LNCaP clone FGC (cell line): ENCODE measurements around the gene CCL17.

Experiments used
- DNase-seq: peaks from one replicate; pipeline ENCODE4 v3.0.0-alpha.2; 2011; ENCODE audit warnings: low read depth
- H3K4me3 ChIP-seq: 2 replicates; pipeline ENCODE4 v1.5.1; 2011; ENCODE audit warnings: mild to moderate bottlenecking, low read depth, low read length, control low read depth
- CTCF ChIP-seq: IDR thresholded peaks from 2 replicates; pipeline ENCODE4 v1.5.1; 2012; ENCODE audit warnings: mild to moderate bottlenecking; ENCODE audit not compliant: control insufficient read depth, insufficient read depth; ENCODE audit errors: extremely low read depth

The CCL17 gene

GRCh38 chr16:57446531-57447185, 42.1 kb downstream of the CCL17 start:
- no peak for TF ChIP-seq CTCF
- DNase-seq, result no peak
- peak overlapping the region; percentile 96 for H3K4me3 ChIP-seq

GRCh38 chr16:57447186-57447962, 42.8 kb downstream of the CCL17 start, which contains the start of the genes CIAPIN1 and COQ9:
Gene CIAPIN1 (minus strand): TSS chr16:57447385. CDS start chr16:57440928, 6,457 bp downstream.
Gene COQ9 (plus strand): TSS chr16:57447479. CDS start chr16:57447506, 27 bp downstream.
- TF ChIP-seq CTCF, result no peak
- peak; percentile 74 for DNase-seq
- H3K4me3 ChIP-seq, result peak within 1 kb of the TSS; percentile 96

GRCh38 chr16:57452021-57452420, 47.5 kb downstream of the CCL17 start:
- DNase-seq, result no peak
- no peak overlapping the region for H3K4me3 ChIP-seq
- TF ChIP-seq CTCF, result no peak

GRCh38 chr16:57462209-57462977, 57.8 kb downstream of the CCL17 start, which contains the start of gene POLR2C:
Gene POLR2C (plus strand): TSS chr16:57462679. CDS start chr16:57462725, 46 bp downstream.
- TF ChIP-seq CTCF, result peak; percentile 99
- H3K4me3 ChIP-seq, result peak within 1 kb of the TSS; percentile 94
- DNase-seq, result peak; percentile 49

GRCh38 chr16:57462978-57463362, 58.4 kb downstream of the CCL17 start:
- peak overlapping the region; percentile 94 for H3K4me3 ChIP-seq
- no peak for TF ChIP-seq CTCF
- DNase-seq, result no peak

- no peak for DNase-seq
- no peak overlapping the region for H3K4me3 ChIP-seq
- no peak for TF ChIP-seq CTCF
Measured at GRCh38 chr16:57464523-57464922, 60.0 kb downstream of the CCL17 start.
